Memory B cell (primary cell): Measurements from ENCODE around the gene ANKDD1A.

ENCODE experiments used
- ATAC-seq: fragments of 150-1000 bp; cut with Tn5 transposase; 2 replicates; pipeline ENCODE4 v1.10.0; 2021; ENCODE audit warnings: low read depth, mild to moderate bottlenecking, moderate library complexity
- DNase-seq, 2 donors: peaks; one replicate each; pipeline ENCODE4 v3.0.0; 2022; ENCODE audit warnings: low spot score in 2 of 2
- H3K27ac Mint-ChIP-seq: one replicate; pipeline ENCODE4 v1.8.0; 2022; ENCODE audit warnings: mild to moderate bottlenecking, moderate library complexity, mixed read lengths
- H3K27me3 Mint-ChIP-seq: one replicate; pipeline ENCODE4 v1.8.0; 2022; ENCODE audit warnings: mixed read lengths
- H3K36me3 Mint-ChIP-seq: one replicate; pipeline ENCODE4 v1.8.0; 2022; ENCODE audit warnings: mild to moderate bottlenecking, mixed read lengths
- H3K4me1 Mint-ChIP-seq: one replicate; pipeline ENCODE4 v1.8.0; 2022; ENCODE audit warnings: mixed read lengths
- H3K4me3 Mint-ChIP-seq: one replicate; pipeline ENCODE4 v1.8.0; 2022; ENCODE audit warnings: mild to moderate bottlenecking, moderate library complexity, mixed read lengths
- H3K9me3 Mint-ChIP-seq: one replicate; pipeline ENCODE4 v1.8.0; 2022; ENCODE audit warnings: mixed read lengths

Gene ANKDD1A

GRCh38 chr15:64948916-64949315 is 37.2 kb downstream of the ANKDD1A start:
- DNase-seq, result no peak
- peaks cover 8% of the 10 kb centered on the region for H3K36me3 Mint-ChIP-seq
- H3K27ac Mint-ChIP-seq, result no peak overlapping the region
- H3K27me3 Mint-ChIP-seq, result no peaks in the 10 kb centered on the region
- peaks cover 24% of the 10 kb centered on the region for H3K9me3 Mint-ChIP-seq
- H3K4me3 Mint-ChIP-seq, result no peak overlapping the region
- H3K4me1 Mint-ChIP-seq, result peaks cover 29% of the 10 kb centered on the region
- no peak for ATAC-seq

- H3K27me3 Mint-ChIP-seq, result no peaks in the 10 kb centered on the region
- ATAC-seq (no peak), DNase-seq (no peak)
- H3K9me3 Mint-ChIP-seq, result peaks cover 31% of the 10 kb centered on the region
- H3K4me3 Mint-ChIP-seq, result no peak overlapping the region
- H3K27ac Mint-ChIP-seq, result peak overlapping the region; percentile 42
- peaks cover 36% of the 10 kb centered on the region for H3K4me1 Mint-ChIP-seq
- H3K36me3 Mint-ChIP-seq, result peaks cover 15% of the 10 kb centered on the region
These were observed 37.9 kb downstream of the ANKDD1A start for GRCh38 chr15:64949383-64950186.

- H3K4me1 Mint-ChIP-seq, result peaks cover 40% of the 10 kb centered on the region
- peak overlapping the region; percentile 90 for H3K27ac Mint-ChIP-seq
- H3K27me3 Mint-ChIP-seq, result no peaks in the 10 kb centered on the region
- ATAC-seq (peak; percentile 82), DNase-seq (peak in 1 of 2 donors; percentile 8)
- H3K36me3 Mint-ChIP-seq, result peaks cover 20% of the 10 kb centered on the region
- peaks cover 34% of the 10 kb centered on the region for H3K9me3 Mint-ChIP-seq
- H3K4me3 Mint-ChIP-seq, result no peak overlapping the region
These were observed 39.2 kb downstream of the ANKDD1A start for GRCh38 chr15:64950888-64951287.

- no peak for DNase-seq
- Mint-ChIP-seq H3K9me3 (peaks cover 34% of the 10 kb centered on the region), H3K4me3 (peak overlapping the region; percentile 37), H3K27ac (peak overlapping the region; percentile 90), H3K27me3 (no peaks in the 10 kb centered on the region), H3K36me3 (peaks cover 20% of the 10 kb centered on the region), H3K4me1 (peaks cover 40% of the 10 kb centered on the region)
- no peak for ATAC-seq
These were observed 40.2 kb downstream of the ANKDD1A start for GRCh38 chr15:64951777-64952418.

- H3K27me3 Mint-ChIP-seq, result no peaks in the 10 kb centered on the region
- peak overlapping the region; percentile 27 for H3K4me3 Mint-ChIP-seq
- H3K36me3 Mint-ChIP-seq, result peaks cover 30% of the 10 kb centered on the region
These were observed 42.7 kb downstream of the ANKDD1A start for GRCh38 chr15:64954395-64954794.

GRCh38 chr15:64959128-64959527 is 47.4 kb downstream of the ANKDD1A start:
- peaks cover 9% of the 10 kb centered on the region for H3K4me1 Mint-ChIP-seq
- ATAC-seq, result no peak

More at GRCh38 chr15:64954395-64954794, 42.7 kb downstream of the ANKDD1A start:
- Mint-ChIP-seq H3K27ac (peak overlapping the region; percentile 90), H3K9me3 (peaks cover 34% of the 10 kb centered on the region), H3K4me1 (peaks cover 40% of the 10 kb centered on the region)
- ATAC-seq (no peak), DNase-seq (no peak)

GRCh38 chr15:64960153-64960552 is 48.5 kb downstream of the ANKDD1A start:
- DNase-seq (no peak), ATAC-seq (no peak)
- H3K9me3 Mint-ChIP-seq, result no peaks in the 10 kb centered on the region
- no peaks in the 10 kb centered on the region for H3K27me3 Mint-ChIP-seq
- H3K36me3 Mint-ChIP-seq, result peaks cover 39% of the 10 kb centered on the region
- no peaks in the 10 kb centered on the region for H3K4me1 Mint-ChIP-seq
- H3K27ac Mint-ChIP-seq, result no peak overlapping the region
- H3K4me3 Mint-ChIP-seq, result no peak overlapping the region

More at GRCh38 chr15:64959128-64959527, 47.4 kb downstream of the ANKDD1A start:
- peaks cover 8% of the 10 kb centered on the region for H3K9me3 Mint-ChIP-seq
- no peak overlapping the region for H3K27ac Mint-ChIP-seq
- H3K36me3 Mint-ChIP-seq, result peaks cover 37% of the 10 kb centered on the region
- H3K27me3 Mint-ChIP-seq, result no peaks in the 10 kb centered on the region
- DNase-seq, result no peak
- no peak overlapping the region for H3K4me3 Mint-ChIP-seq

GRCh38 chr15:64961013-64961412 is 49.3 kb downstream of the ANKDD1A start:
- H3K4me3 Mint-ChIP-seq, result no peak overlapping the region
- H3K4me1 Mint-ChIP-seq, result no peaks in the 10 kb centered on the region
- H3K27ac Mint-ChIP-seq, result no peak overlapping the region
- no peaks in the 10 kb centered on the region for H3K9me3 Mint-ChIP-seq
- peaks cover 40% of the 10 kb centered on the region for H3K36me3 Mint-ChIP-seq
- no peaks in the 10 kb centered on the region for H3K27me3 Mint-ChIP-seq
- DNase-seq (no peak), ATAC-seq (no peak)

- H3K36me3 Mint-ChIP-seq, result peaks cover 34% of the 10 kb centered on the region
- no peaks in the 10 kb centered on the region for H3K27me3 Mint-ChIP-seq
- no peak for DNase-seq
- H3K27ac Mint-ChIP-seq, result no peak overlapping the region
- no peak overlapping the region for H3K4me3 Mint-ChIP-seq
- no peaks in the 10 kb centered on the region for H3K9me3 Mint-ChIP-seq
- no peaks in the 10 kb centered on the region for H3K4me1 Mint-ChIP-seq
- no peak for ATAC-seq
These were observed 57.7 kb downstream of the ANKDD1A start for GRCh38 chr15:64969401-64969800.

- no peaks in the 10 kb centered on the region for H3K9me3 Mint-ChIP-seq
- DNase-seq (no peak), ATAC-seq (no peak)
- no peaks in the 10 kb centered on the region for H3K4me1 Mint-ChIP-seq
- H3K36me3 Mint-ChIP-seq, result peaks cover 25% of the 10 kb centered on the region
- no peak overlapping the region for H3K4me3 Mint-ChIP-seq
- H3K27me3 Mint-ChIP-seq, result no peaks in the 10 kb centered on the region
- no peak overlapping the region for H3K27ac Mint-ChIP-seq
These were observed 59.0 kb downstream of the ANKDD1A start for GRCh38 chr15:64970698-64971097.

- Mint-ChIP-seq H3K9me3 (no peaks in the 10 kb centered on the region), H3K27ac (no peak overlapping the region), H3K4me3 (no peak overlapping the region), H3K27me3 (no peaks in the 10 kb centered on the region), H3K4me1 (no peaks in the 10 kb centered on the region), H3K36me3 (peaks cover 12% of the 10 kb centered on the region)
- ATAC-seq (no peak), DNase-seq (no peak)
These were observed 63.7 kb downstream of the ANKDD1A start for GRCh38 chr15:64975390-64975789.

- Mint-ChIP-seq H3K9me3 (no peaks in the 10 kb centered on the region), H3K4me3 (no peak overlapping the region), H3K27ac (no peak overlapping the region), H3K27me3 (no peaks in the 10 kb centered on the region), H3K4me1 (peaks cover 2% of the 10 kb centered on the region), H3K36me3 (peaks cover 10% of the 10 kb centered on the region)
- DNase-seq (no peak), ATAC-seq (no peak)
These were observed 67.6 kb downstream of the ANKDD1A start for GRCh38 chr15:64979252-64979710.

GRCh38 chr15:64981812-64982431 is 70.2 kb downstream of the ANKDD1A start:
- H3K9me3 Mint-ChIP-seq, result no peaks in the 10 kb centered on the region
- no peak for DNase-seq
- no peak overlapping the region for H3K27ac Mint-ChIP-seq
- H3K4me1 Mint-ChIP-seq, result peaks cover 12% of the 10 kb centered on the region
- H3K36me3 Mint-ChIP-seq, result peaks cover 8% of the 10 kb centered on the region
- H3K4me3 Mint-ChIP-seq, result no peak overlapping the region
- no peak for ATAC-seq
- no peaks in the 10 kb centered on the region for H3K27me3 Mint-ChIP-seq

GRCh38 chr15:64982472-64982871 is 70.8 kb downstream of the ANKDD1A start:
- Mint-ChIP-seq H3K9me3 (no peaks in the 10 kb centered on the region), H3K27ac (no peak overlapping the region), H3K36me3 (peaks cover 8% of the 10 kb centered on the region), H3K4me1 (peaks cover 16% of the 10 kb centered on the region), H3K27me3 (no peaks in the 10 kb centered on the region), H3K4me3 (no peak overlapping the region)
- ATAC-seq, result no peak
- DNase-seq, result no peak
